Measurements from ENCODE around the gene MYH16. TPM values are rescaled to one million over a fixed set of nuclear protein-coding genes. Genes with fewer than 3 reads are reported as not detected.
"Not testable (repeated sequence)": the region's sequence is repeated elsewhere in the genome, so short reads cannot be mapped to it uniquely, and the experiment has no call there.

Gene MYH16
- total and polyA plus RNA-seq, 5 donors: not detected

DNA sequence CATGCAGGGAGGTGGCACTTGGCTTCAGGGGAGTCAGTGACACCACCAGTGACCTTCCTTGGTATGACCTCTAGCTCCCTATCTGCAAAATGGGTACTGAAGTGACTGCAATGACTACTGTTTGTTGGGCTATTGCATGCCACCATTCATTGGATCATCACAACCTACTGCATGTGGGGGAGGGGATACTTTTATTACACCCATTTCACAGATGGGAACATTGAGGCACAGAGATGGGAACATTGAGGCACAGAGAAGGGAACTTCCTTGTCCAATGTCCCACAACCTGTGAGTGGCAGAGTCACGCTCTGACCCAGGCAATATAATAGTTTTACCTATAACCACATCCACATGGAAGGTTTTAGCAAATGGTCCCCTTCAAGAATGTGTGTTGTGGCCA lies 12.2 kb upstream of the MYH16 start:
- WGBS: 94% methylated on average over 1 of the region's 1 CpG
- no peaks in the 10 kb centered on the region for H3K9me3 ChIP-seq (ENCODE audit: control insufficient read depth, low read length)
- intact Hi-C loops (cut with DNase I): no loop called here
- H3K4me3 ChIP-seq (ENCODE audit: low read length): no peak overlapping the region
- DNase-seq (no peak), ATAC-seq (no peak)
- H3K27me3 ChIP-seq (ENCODE audit: control insufficient read depth, insufficient read depth): no peaks in the 10 kb centered on the region
- H3K4me1 ChIP-seq (ENCODE audit: control insufficient read depth, insufficient read depth, low read length): no peaks in the 10 kb centered on the region
- H3K27ac ChIP-seq (ENCODE audit: low read length): no peak overlapping the region

DNA sequence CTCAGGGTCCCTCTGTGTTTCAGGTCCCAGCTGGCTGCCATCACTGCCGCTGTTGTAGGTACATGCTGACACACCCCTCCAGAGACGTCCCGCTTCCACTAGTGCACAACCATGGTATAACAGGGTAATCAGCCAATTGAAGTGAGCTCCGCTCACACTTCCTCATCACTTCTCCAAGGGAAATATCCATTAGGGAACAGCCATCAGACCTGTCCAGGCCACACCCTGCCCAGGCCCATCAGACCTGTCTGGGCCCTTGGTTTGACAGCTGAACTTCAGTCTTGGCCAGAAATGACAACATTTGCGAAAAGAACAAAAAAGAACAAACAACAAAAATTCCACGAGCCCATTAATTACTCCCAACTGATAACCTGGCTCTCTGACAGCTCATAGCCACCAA lies 11.0 kb upstream of the MYH16 start:
- DNase-seq: no peak
- 82% methylated on average over 6 of the region's 6 CpGs for WGBS
- Histone ChIP-seq H3K4me1 (ENCODE audit: control insufficient read depth, insufficient read depth, low read length) (no peaks in the 10 kb centered on the region), H3K27ac (ENCODE audit: low read length) (no peak overlapping the region), H3K9me3 (ENCODE audit: control insufficient read depth, low read length) (no peaks in the 10 kb centered on the region), H3K27me3 (ENCODE audit: control insufficient read depth, insufficient read depth) (no peaks in the 10 kb centered on the region), H3K4me3 (ENCODE audit: low read length) (no peak overlapping the region)
- intact Hi-C loops (cut with DNase I): no loop called here
- no peak for ATAC-seq

GRCh38 chr7:99265848-99266480 lies 6.7 kb upstream of the MYH16 start:
- Histone ChIP-seq H3K27me3 (ENCODE audit: control insufficient read depth, insufficient read depth) (no peaks in the 10 kb centered on the region), H3K27ac (ENCODE audit: low read length) (no peak overlapping the region), H3K4me3 (ENCODE audit: low read length) (no peak overlapping the region), H3K9me3 (ENCODE audit: control insufficient read depth, low read length) (no peaks in the 10 kb centered on the region), H3K4me1 (ENCODE audit: control insufficient read depth, insufficient read depth, low read length) (no peaks in the 10 kb centered on the region)
- ATAC-seq (no peak), DNase-seq (no peak)
- intact Hi-C loops (cut with DNase I): no loop called here
- 64% methylated on average over 4 of the region's 4 CpGs for WGBS

- Histone ChIP-seq H3K27ac (ENCODE audit: low read length) (no peak overlapping the region), H3K9me3 (ENCODE audit: control insufficient read depth, low read length) (no peaks in the 10 kb centered on the region), H3K4me3 (ENCODE audit: low read length) (no peak overlapping the region), H3K27me3 (ENCODE audit: control insufficient read depth, insufficient read depth) (no peaks in the 10 kb centered on the region), H3K4me1 (ENCODE audit: control insufficient read depth, insufficient read depth, low read length) (no peaks in the 10 kb centered on the region)
- no peak for DNase-seq
- ATAC-seq: peak in 1 of 2 donors; percentile 39
- intact Hi-C loops (cut with DNase I): no loop called here
- WGBS: 72% methylated on average over 5 of the region's 5 CpGs
These were observed 5.2 kb upstream of the MYH16 start for GRCh38 chr7:99267481-99267840.

- Histone ChIP-seq H3K27me3 (ENCODE audit: control insufficient read depth, insufficient read depth) (no peaks in the 10 kb centered on the region), H3K9me3 (ENCODE audit: control insufficient read depth, low read length) (no peaks in the 10 kb centered on the region), H3K4me3 (ENCODE audit: low read length) (no peak overlapping the region), H3K27ac (ENCODE audit: low read length) (no peak overlapping the region), H3K4me1 (ENCODE audit: control insufficient read depth, insufficient read depth, low read length) (no peaks in the 10 kb centered on the region)
- 72% methylated on average over 17 of the region's 17 CpGs for WGBS
- no peak for DNase-seq
- peak in 1 of 2 donors; percentile 11 for ATAC-seq
- intact Hi-C loops (cut with DNase I): no loop called here
These were observed 4.6 kb upstream of the MYH16 start for GRCh38 chr7:99267841-99268576.

DNA sequence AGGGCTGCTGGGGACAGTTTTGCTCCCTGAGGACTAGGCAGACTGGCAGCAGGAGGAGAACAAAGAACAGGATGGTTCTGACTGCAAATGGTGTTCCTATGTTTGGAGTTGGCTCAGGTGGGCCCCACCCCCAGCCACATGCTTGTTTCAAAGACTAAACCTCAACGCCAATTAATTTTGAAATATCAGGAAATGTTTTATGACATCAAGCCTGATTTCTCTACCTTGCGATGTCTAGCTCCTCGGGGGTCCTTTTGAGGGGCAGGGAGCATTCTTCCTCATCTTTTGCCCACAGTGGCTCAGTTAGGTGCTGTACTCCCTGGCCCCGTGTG lies 4.1 kb upstream of the MYH16 start:
- H3K27me3 ChIP-seq (ENCODE audit: control insufficient read depth, insufficient read depth): no peaks in the 10 kb centered on the region
- intact Hi-C loops (cut with DNase I): no loop called here
- ATAC-seq: no peak

DNA sequence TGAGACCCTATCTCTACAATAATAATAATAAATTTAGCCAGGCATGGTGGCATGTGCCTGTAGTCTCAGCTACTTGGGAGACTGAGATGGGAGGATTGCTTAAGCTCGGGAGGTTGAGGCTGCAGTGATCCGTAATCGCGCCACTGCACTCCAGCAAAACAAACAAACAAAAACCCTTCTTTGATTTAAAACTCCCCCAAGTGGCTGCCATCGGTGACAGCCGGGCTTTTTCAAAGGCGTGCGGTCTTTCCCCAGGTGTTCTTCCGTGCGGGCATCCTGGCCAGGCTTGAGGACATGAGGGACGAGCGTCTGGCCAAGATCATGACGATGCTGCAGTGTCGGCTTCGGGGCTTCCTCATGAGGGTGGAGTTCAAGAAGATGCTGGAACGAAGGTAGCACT lies 1.9 kb upstream of the MYH16 start:
- ATAC-seq (no peak), DNase-seq (no peak)
- Histone ChIP-seq H3K4me3 (ENCODE audit: low read length) (no peak overlapping the region), H3K27ac (ENCODE audit: low read length) (no peak overlapping the region), H3K4me1 (ENCODE audit: control insufficient read depth, insufficient read depth, low read length) (no peaks in the 10 kb centered on the region), H3K9me3 (ENCODE audit: control insufficient read depth, low read length) (no peaks in the 10 kb centered on the region), H3K27me3 (ENCODE audit: control insufficient read depth, insufficient read depth) (no peaks in the 10 kb centered on the region)
- WGBS: 55% methylated on average over 16 of the region's 16 CpGs
- intact Hi-C loops (cut with DNase I): no loop called here

More for the DNA sequence above, 4.1 kb upstream of the MYH16 start:
- Histone ChIP-seq H3K9me3 (ENCODE audit: control insufficient read depth, low read length) (no peaks in the 10 kb centered on the region), H3K27ac (ENCODE audit: low read length) (no peak overlapping the region), H3K4me3 (ENCODE audit: low read length) (no peak overlapping the region), H3K4me1 (ENCODE audit: control insufficient read depth, insufficient read depth, low read length) (no peaks in the 10 kb centered on the region)
- DNase-seq: no peak
- WGBS: 85% methylated on average over 4 of the region's 4 CpGs

DNA sequence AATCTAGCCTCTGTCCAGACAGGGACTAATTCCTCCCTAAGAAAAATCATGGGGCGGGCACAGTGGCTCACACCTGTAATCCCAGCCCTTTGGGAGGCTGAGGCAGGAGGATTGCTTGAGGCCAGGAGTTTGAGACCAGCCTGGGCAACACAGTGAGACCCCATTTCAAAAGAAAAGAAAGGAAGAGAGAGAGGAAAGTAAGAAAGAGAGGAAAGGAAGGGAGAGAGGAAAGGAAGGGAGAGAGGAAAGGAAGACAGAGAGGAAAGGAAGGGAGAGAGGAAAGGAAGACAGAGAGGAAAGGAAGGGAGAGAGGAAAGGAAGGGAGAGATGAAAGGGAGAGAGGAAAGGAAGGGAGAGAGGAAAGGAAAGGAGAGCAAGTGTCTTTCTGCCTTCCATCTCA lies 922 bp downstream of the MYH16 start:
- H3K27ac ChIP-seq (ENCODE audit: low read length); DNase-seq; intact Hi-C loops (cut with DNase I); H3K9me3 ChIP-seq (ENCODE audit: control insufficient read depth, low read length); H3K4me1 ChIP-seq (ENCODE audit: control insufficient read depth, insufficient read depth, low read length); ATAC-seq; H3K27me3 ChIP-seq (ENCODE audit: control insufficient read depth, insufficient read depth); H3K4me3 ChIP-seq (ENCODE audit: low read length): not testable (repeated sequence)
- WGBS: 98% methylated on average over 1 of the region's 1 CpG

DNA sequence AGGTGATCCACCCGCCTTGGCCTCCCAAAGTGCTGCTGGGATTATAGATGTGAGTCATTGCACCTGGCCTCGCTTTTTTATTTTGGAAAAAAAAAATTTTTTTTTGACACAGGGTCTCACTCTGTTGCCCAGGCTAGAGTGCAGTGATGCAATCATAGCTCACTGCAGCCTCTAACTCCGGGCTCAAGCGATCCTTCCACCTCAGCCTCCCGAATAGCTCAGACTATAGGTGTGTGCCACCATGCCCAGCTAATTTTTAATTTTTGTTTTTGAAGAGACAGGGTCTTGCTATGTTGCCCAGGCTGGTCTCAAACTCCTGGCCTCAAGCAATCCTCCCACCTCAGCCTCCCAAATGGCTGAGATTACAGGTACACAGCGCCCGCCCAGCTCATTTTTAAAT lies 2.3 kb downstream of the MYH16 start:
- H3K27ac ChIP-seq (ENCODE audit: low read length); DNase-seq; H3K9me3 ChIP-seq (ENCODE audit: control insufficient read depth, low read length); H3K27me3 ChIP-seq (ENCODE audit: control insufficient read depth, insufficient read depth); ATAC-seq; H3K4me1 ChIP-seq (ENCODE audit: control insufficient read depth, insufficient read depth, low read length); intact Hi-C loops (cut with DNase I); H3K4me3 ChIP-seq (ENCODE audit: low read length): not testable (repeated sequence)
- WGBS: 96% methylated on average over 7 of the region's 7 CpGs

DNA sequence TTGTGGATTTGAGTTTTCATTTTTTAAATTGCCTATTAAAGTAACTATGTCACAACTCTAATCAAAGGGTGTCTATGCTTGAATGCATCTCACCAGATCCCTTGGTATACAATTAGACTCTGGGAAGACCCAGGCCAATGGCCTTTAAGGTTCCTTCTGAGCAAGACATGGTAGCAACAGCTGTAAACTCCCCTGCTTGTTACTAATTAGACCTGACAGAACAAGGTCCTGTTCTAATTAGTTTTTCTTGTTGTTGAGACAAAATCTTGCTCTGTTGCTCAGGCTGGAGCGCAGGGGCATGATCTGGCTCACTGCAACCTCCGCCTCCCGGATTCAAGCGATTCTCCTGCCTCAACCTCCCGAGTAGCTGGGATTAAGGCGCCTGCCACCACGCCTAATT lies 2.9 kb downstream of the MYH16 start:
- Histone ChIP-seq H3K4me1 (ENCODE audit: control insufficient read depth, insufficient read depth, low read length) (no peaks in the 10 kb centered on the region), H3K9me3 (ENCODE audit: control insufficient read depth, low read length) (no peaks in the 10 kb centered on the region), H3K4me3 (ENCODE audit: low read length) (no peak overlapping the region), H3K27me3 (ENCODE audit: control insufficient read depth, insufficient read depth) (no peaks in the 10 kb centered on the region), H3K27ac (ENCODE audit: low read length) (no peak overlapping the region)
- WGBS: 90% methylated on average over 7 of the region's 7 CpGs
- intact Hi-C loops (cut with DNase I): no loop called here
- ATAC-seq (no peak), DNase-seq (no peak)

- no peak for ATAC-seq
These were observed 5.5 kb downstream of the MYH16 start for GRCh38 chr7:99278180-99278579.

DNA sequence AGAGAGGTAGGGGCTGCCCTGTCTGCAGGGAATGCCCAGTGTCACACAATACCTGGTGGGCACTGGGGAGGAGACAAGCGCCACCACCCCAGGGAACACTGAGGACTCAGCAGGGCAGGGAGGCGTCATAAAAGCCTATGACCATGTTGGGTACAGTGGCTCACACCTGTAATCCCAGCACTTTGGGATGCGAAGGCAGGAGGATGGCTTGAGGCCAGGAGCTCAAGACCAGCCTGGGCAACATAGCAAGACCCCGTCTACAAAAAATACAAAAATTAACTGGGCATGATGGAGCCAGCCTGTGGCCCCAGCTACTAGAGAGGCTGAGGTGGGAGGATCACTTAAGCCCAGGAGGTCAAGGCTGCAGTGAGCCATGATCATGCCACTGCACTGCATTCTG lies 11.5 kb downstream of the MYH16 start:
- H3K4me3 ChIP-seq (ENCODE audit: low read length); H3K27me3 ChIP-seq (ENCODE audit: control insufficient read depth, insufficient read depth); H3K4me1 ChIP-seq (ENCODE audit: control insufficient read depth, insufficient read depth, low read length); H3K9me3 ChIP-seq (ENCODE audit: control insufficient read depth, low read length); H3K27ac ChIP-seq (ENCODE audit: low read length); DNase-seq; ATAC-seq; intact Hi-C loops (cut with DNase I): not testable (repeated sequence)
- WGBS: 96% methylated on average over 4 of the region's 4 CpGs

More at GRCh38 chr7:99278180-99278579, 5.5 kb downstream of the MYH16 start:
- Histone ChIP-seq H3K4me1 (ENCODE audit: control insufficient read depth, insufficient read depth, low read length) (no peaks in the 10 kb centered on the region), H3K27ac (ENCODE audit: low read length) (no peak overlapping the region), H3K4me3 (ENCODE audit: low read length) (no peak overlapping the region), H3K9me3 (ENCODE audit: control insufficient read depth, low read length) (no peaks in the 10 kb centered on the region), H3K27me3 (ENCODE audit: control insufficient read depth, insufficient read depth) (no peaks in the 10 kb centered on the region)
- WGBS: 79% methylated on average over 5 of the region's 5 CpGs
- intact Hi-C loops (cut with DNase I): no loop called here
- DNase-seq: no peak
